Astrocyte of the spinal cord (primary cell): Measurements from ENCODE around the gene ENTREP1.
A peak's percentile ranks its signal among the peaks of the same experiment; 100 is the strongest.

Source experiments
- DNase-seq: peaks from one replicate; pipeline ENCODE4 v3.0.0; 2011; ENCODE audit warnings: low read depth, low spot score
- H3K4me3 ChIP-seq: 2 replicates; pipeline ENCODE4 v1.5.1; 2011; ENCODE audit warnings: low read depth, mild to moderate bottlenecking, low read length, moderate library complexity
- CTCF ChIP-seq: IDR thresholded peaks from 2 replicates; pipeline ENCODE4 v1.5.1; 2012; ENCODE audit warnings: low read depth, mild to moderate bottlenecking, low read length, inconsistent platforms
- in situ Hi-C: cut with HindIII; loops from 2 replicates; pipeline ENCODE4 v1.10.0; 2017; ENCODE audit warnings: low sequenced_read_pairs

ENTREP1 gene

GRCh38 chr9:69319324-69320025 is 5.5 kb upstream of the ENTREP1 start:
- no peak for TF ChIP-seq CTCF
- DNase-seq = no peak
- in situ Hi-C loops = no loop called here
- H3K4me3 ChIP-seq = no peak overlapping the region

- in situ Hi-C loops = no loop called here
- no peak for DNase-seq
- TF ChIP-seq CTCF = no peak
- H3K4me3 ChIP-seq = no peak overlapping the region
Observed at GRCh38 chr9:69322256-69322655, 2.8 kb upstream of the ENTREP1 start.

GRCh38 chr9:69323861-69324260 is 1.2 kb upstream of the ENTREP1 start:
- no peak overlapping the region for H3K4me3 ChIP-seq
- in situ Hi-C loops = no loop called here
- no peak for DNase-seq
- TF ChIP-seq CTCF = no peak

- in situ Hi-C loops = no loop called here
- no peak for TF ChIP-seq CTCF
- no peak for DNase-seq
- peak overlapping the region; percentile 30 for H3K4me3 ChIP-seq
Observed at GRCh38 chr9:69325409-69326212, 596 bp downstream of the ENTREP1 start.

GRCh38 chr9:69326261-69326660 is 1.2 kb downstream of the ENTREP1 start:
- no peak for TF ChIP-seq CTCF
- H3K4me3 ChIP-seq = no peak overlapping the region
- no peak for DNase-seq
- in situ Hi-C loops = no loop called here

- TF ChIP-seq CTCF = no peak
- H3K4me3 ChIP-seq = no peak overlapping the region
- no peak for DNase-seq
- in situ Hi-C loops = no loop called here
Observed at GRCh38 chr9:69330580-69330979, 5.6 kb downstream of the ENTREP1 start.
